ENCODE data around the gene ACACB. TPM values are rescaled to one million over a fixed set of nuclear protein-coding genes. Genes with fewer than 3 reads are reported as not detected.

ACACB gene
- polyA plus RNA-seq, 1 donor from 2014 or later = 0.22 TPM

DNA sequence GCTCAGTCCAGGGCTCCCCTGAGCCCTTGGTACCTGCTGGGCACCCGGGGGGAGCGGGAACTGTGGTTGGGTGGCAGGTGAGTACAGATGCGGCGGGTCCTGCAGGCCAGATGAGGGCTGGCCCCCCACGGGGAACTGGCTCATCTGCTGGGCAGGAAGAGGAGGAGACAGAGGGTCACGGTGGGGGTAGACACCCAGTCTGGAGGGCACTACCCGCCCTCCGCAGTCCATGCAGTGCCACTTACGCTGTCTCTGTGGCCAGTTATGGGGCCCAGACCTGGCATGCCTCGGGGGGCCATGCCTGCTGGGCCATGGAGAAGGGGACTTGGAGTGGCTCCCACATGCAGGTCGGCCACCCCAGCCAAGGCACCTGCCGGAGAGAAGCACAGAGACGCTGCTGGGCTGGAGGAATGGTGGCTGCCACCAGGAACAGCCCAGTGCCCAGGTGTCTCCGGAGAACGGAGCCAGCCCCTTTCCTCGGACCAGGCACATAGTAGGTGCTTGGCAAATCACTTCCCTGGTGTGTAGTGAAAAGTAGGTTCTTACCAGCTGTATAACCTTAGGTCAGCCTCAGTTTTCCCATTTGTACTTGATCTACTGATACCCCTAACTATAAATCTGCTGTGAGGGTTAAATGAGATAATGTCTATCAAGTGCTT, 171.6 kb downstream of the ACACB start:
- TF ChIP-seq EZH2 (IDR thresholded peaks at IDR 0.05; ENCODE audit: borderline replicate concordance, insufficient read depth, low read length, poor library complexity, severe bottlenecking) (no peak), CTCF (IDR thresholded peaks at IDR 0.05; ENCODE audit: poor library complexity, severe bottlenecking) (no peak), TAF1 (IDR thresholded peaks at IDR 0.05; ENCODE audit: low read depth) (no peak), RAD21 (conservative IDR thresholded peaks at IDR 0.05) (no peak), POLR2AphosphoS5 (IDR thresholded peaks at IDR 0.05) (no peak), SMC3 (conservative IDR thresholded peaks at IDR 0.05; ENCODE audit: poor library complexity) (no peak), EP300 (conservative IDR thresholded peaks at IDR 0.05; ENCODE audit: poor library complexity, severe bottlenecking) (no peak), MXI1 (conservative IDR thresholded peaks at IDR 0.05; ENCODE audit: poor library complexity, severe bottlenecking) (no peak), REST (IDR thresholded peaks at IDR 0.05; ENCODE audit: borderline replicate concordance) (no peak)
- no peaks in the 10 kb centered on the region for H4K20me1 ChIP-seq (ENCODE audit: insufficient read depth)
- H3F3A ChIP-seq (ENCODE audit: insufficient read depth, low read length, poor library complexity, severe bottlenecking) = no peaks in the 10 kb centered on the region
- no peaks in the 10 kb centered on the region for H3K79me2 ChIP-seq (replicated peaks; ENCODE audit: insufficient read depth, low read length)
- H3K27ac ChIP-seq (ENCODE audit: low read length) = no peak overlapping the region
- H3K36me3 ChIP-seq (ENCODE audit: insufficient read depth, low read length) = no peaks in the 10 kb centered on the region
- H3K4me3 ChIP-seq (ENCODE audit: low read length) = no peak overlapping the region
- H3K9me3 ChIP-seq (ENCODE audit: low read length) = no peaks in the 10 kb centered on the region
- no peak overlapping the region for H3K4me2 ChIP-seq (ENCODE audit: low read length)
- H3K9me2 ChIP-seq (ENCODE audit: insufficient read depth, low read length) = no peaks in the 10 kb centered on the region
- H3K9ac ChIP-seq (ENCODE audit: low read length) = no peak overlapping the region
- no peak overlapping the region for H2AFZ ChIP-seq (ENCODE audit: low read depth, low read length)
- H3K27me3 ChIP-seq (ENCODE audit: insufficient read depth, low read depth, low read length) = no peaks in the 10 kb centered on the region

DNA sequence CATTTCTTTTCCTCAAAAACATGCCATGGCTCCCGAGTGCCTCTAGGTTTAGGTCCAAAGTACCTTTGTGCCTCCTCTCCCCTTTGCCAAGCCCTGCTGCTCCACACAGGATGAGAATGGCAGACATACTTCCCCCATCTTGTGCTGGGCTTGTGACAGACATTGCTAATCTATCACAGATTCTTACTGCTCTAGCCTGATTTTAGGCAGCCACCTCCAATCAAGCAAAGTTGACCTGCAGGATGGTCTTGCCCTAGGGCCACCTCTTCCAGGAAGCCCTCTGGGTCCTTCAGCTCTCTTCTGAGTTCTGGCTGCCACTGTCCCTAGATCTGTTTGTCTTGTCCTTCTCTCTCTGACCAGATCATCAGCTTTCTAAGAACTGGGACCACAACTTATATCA, 172.2 kb downstream of the ACACB start:
- Histone ChIP-seq H3K27ac (ENCODE audit: low read length) (no peak overlapping the region), H3K4me2 (ENCODE audit: low read length) (no peak overlapping the region), H3K9me3 (ENCODE audit: low read length) (no peaks in the 10 kb centered on the region), H3K36me3 (ENCODE audit: insufficient read depth, low read length) (no peaks in the 10 kb centered on the region), H4K20me1 (ENCODE audit: insufficient read depth) (no peaks in the 10 kb centered on the region), H3F3A (ENCODE audit: insufficient read depth, low read length, poor library complexity, severe bottlenecking) (no peaks in the 10 kb centered on the region), H2AFZ (ENCODE audit: low read depth, low read length) (no peak overlapping the region), H3K9ac (ENCODE audit: low read length) (no peak overlapping the region), H3K27me3 (ENCODE audit: insufficient read depth, low read depth, low read length) (no peaks in the 10 kb centered on the region), H3K4me3 (ENCODE audit: low read length) (no peak overlapping the region), H3K79me2 (replicated peaks; ENCODE audit: insufficient read depth, low read length) (no peaks in the 10 kb centered on the region), H3K9me2 (ENCODE audit: insufficient read depth, low read length) (no peaks in the 10 kb centered on the region)
- TF ChIP-seq TAF1 (IDR thresholded peaks at IDR 0.05; ENCODE audit: low read depth) (no peak), REST (IDR thresholded peaks at IDR 0.05; ENCODE audit: borderline replicate concordance) (no peak), EP300 (conservative IDR thresholded peaks at IDR 0.05; ENCODE audit: poor library complexity, severe bottlenecking) (no peak), SMC3 (conservative IDR thresholded peaks at IDR 0.05; ENCODE audit: poor library complexity) (no peak), POLR2AphosphoS5 (IDR thresholded peaks at IDR 0.05) (no peak), RAD21 (conservative IDR thresholded peaks at IDR 0.05) (no peak), EZH2 (IDR thresholded peaks at IDR 0.05; ENCODE audit: borderline replicate concordance, insufficient read depth, low read length, poor library complexity, severe bottlenecking) (no peak), MXI1 (conservative IDR thresholded peaks at IDR 0.05; ENCODE audit: poor library complexity, severe bottlenecking) (no peak), CTCF (IDR thresholded peaks at IDR 0.05; ENCODE audit: poor library complexity, severe bottlenecking) (no peak)

All from neural cell (in vitro differentiated cells).